T-helper 2 cell treated with Interferon-gamma antibody and Interleukin-4, amounts not matched to agents 5 μg/mL and 100 μg/mL, for 36 hours (primary cell): ENCODE results near the gene TMEM178B.

ENCODE experiments used
- DNase-seq: peaks from one replicate; pipeline ENCODE4 v3.0.0; 2021; ENCODE audit warnings: low spot score
- H3K27ac Mint-ChIP-seq: one replicate; pipeline ENCODE4 v1.8.0; 2021; ENCODE audit warnings: mild to moderate bottlenecking, mixed read lengths
- H3K27me3 Mint-ChIP-seq: one replicate; pipeline ENCODE4 v1.8.0; 2021; ENCODE audit warnings: low read depth, mixed read lengths
- H3K36me3 Mint-ChIP-seq: one replicate; pipeline ENCODE4 v1.8.0; 2021; ENCODE audit warnings: low read depth, mixed read lengths
- H3K4me1 Mint-ChIP-seq: one replicate; pipeline ENCODE4 v1.8.0; 2021; ENCODE audit warnings: low read depth, mixed read lengths
- H3K4me3 Mint-ChIP-seq: one replicate; pipeline ENCODE4 v1.8.0; 2022; ENCODE audit warnings: mild to moderate bottlenecking, moderate library complexity, mixed read lengths
- H3K9me3 Mint-ChIP-seq: one replicate; pipeline ENCODE4 v1.8.0; 2021; ENCODE audit warnings: mixed read lengths

TMEM178B gene

GRCh38 chr7:141408440-141408839, 334.6 kb downstream of the TMEM178B start:
- Mint-ChIP-seq H3K9me3 (no peaks in the 10 kb centered on the region), H3K27me3 (peaks cover 9% of the 10 kb centered on the region)

GRCh38 chr7:141409219-141409618, 335.4 kb downstream of the TMEM178B start:
- no peaks in the 10 kb centered on the region for H3K9me3 Mint-ChIP-seq
- no peak overlapping the region for H3K4me3 Mint-ChIP-seq
- DNase-seq = no peak
- H3K27ac Mint-ChIP-seq = no peak overlapping the region
- no peaks in the 10 kb centered on the region for H3K4me1 Mint-ChIP-seq
- peaks cover 9% of the 10 kb centered on the region for H3K27me3 Mint-ChIP-seq
- no peaks in the 10 kb centered on the region for H3K36me3 Mint-ChIP-seq

More at GRCh38 chr7:141408440-141408839, 334.6 kb downstream of the TMEM178B start:
- H3K4me1 Mint-ChIP-seq = no peaks in the 10 kb centered on the region
- no peaks in the 10 kb centered on the region for H3K36me3 Mint-ChIP-seq
- no peak overlapping the region for H3K27ac Mint-ChIP-seq
- DNase-seq = no peak
- no peak overlapping the region for H3K4me3 Mint-ChIP-seq

- peaks cover 9% of the 10 kb centered on the region for H3K27me3 Mint-ChIP-seq
- no peaks in the 10 kb centered on the region for H3K4me1 Mint-ChIP-seq
- no peak for DNase-seq
- no peaks in the 10 kb centered on the region for H3K36me3 Mint-ChIP-seq
- H3K9me3 Mint-ChIP-seq = no peaks in the 10 kb centered on the region
- H3K27ac Mint-ChIP-seq = no peak overlapping the region
- H3K4me3 Mint-ChIP-seq = no peak overlapping the region
Observed at GRCh38 chr7:141409801-141410329, 336.0 kb downstream of the TMEM178B start.

GRCh38 chr7:141410353-141411000, 336.6 kb downstream of the TMEM178B start:
- Mint-ChIP-seq H3K4me3 (no peak overlapping the region), H3K36me3 (no peaks in the 10 kb centered on the region), H3K9me3 (no peaks in the 10 kb centered on the region), H3K4me1 (no peaks in the 10 kb centered on the region), H3K27me3 (peaks cover 9% of the 10 kb centered on the region), H3K27ac (no peak overlapping the region)
- DNase-seq = no peak

GRCh38 chr7:141411133-141411532, 337.3 kb downstream of the TMEM178B start:
- Mint-ChIP-seq H3K4me1 (no peaks in the 10 kb centered on the region), H3K27me3 (peaks cover 9% of the 10 kb centered on the region)

GRCh38 chr7:141415999-141416398, 342.1 kb downstream of the TMEM178B start:
- Mint-ChIP-seq H3K9me3 (no peaks in the 10 kb centered on the region), H3K4me3 (no peak overlapping the region), H3K27ac (no peak overlapping the region), H3K27me3 (peaks cover 3% of the 10 kb centered on the region), H3K36me3 (no peaks in the 10 kb centered on the region), H3K4me1 (no peaks in the 10 kb centered on the region)
- no peak for DNase-seq

More at GRCh38 chr7:141411133-141411532, 337.3 kb downstream of the TMEM178B start:
- DNase-seq = no peak
- Mint-ChIP-seq H3K4me3 (no peak overlapping the region), H3K27ac (no peak overlapping the region), H3K36me3 (no peaks in the 10 kb centered on the region), H3K9me3 (no peaks in the 10 kb centered on the region)

GRCh38 chr7:141416650-141417270, 342.9 kb downstream of the TMEM178B start:
- H3K4me1 Mint-ChIP-seq = no peaks in the 10 kb centered on the region
- H3K27me3 Mint-ChIP-seq = peaks cover 3% of the 10 kb centered on the region
- H3K36me3 Mint-ChIP-seq = no peaks in the 10 kb centered on the region
- DNase-seq = no peak
- no peak overlapping the region for H3K4me3 Mint-ChIP-seq
- no peaks in the 10 kb centered on the region for H3K9me3 Mint-ChIP-seq
- H3K27ac Mint-ChIP-seq = no peak overlapping the region

- Mint-ChIP-seq H3K27ac (no peak overlapping the region), H3K27me3 (peaks cover 3% of the 10 kb centered on the region), H3K9me3 (no peaks in the 10 kb centered on the region), H3K4me1 (no peaks in the 10 kb centered on the region), H3K4me3 (no peak overlapping the region), H3K36me3 (no peaks in the 10 kb centered on the region)
- DNase-seq = no peak
Observed at GRCh38 chr7:141417506-141417905, 343.6 kb downstream of the TMEM178B start.

GRCh38 chr7:141418066-141418465, 344.2 kb downstream of the TMEM178B start:
- no peak overlapping the region for H3K27ac Mint-ChIP-seq

GRCh38 chr7:141421306-141421705, 347.4 kb downstream of the TMEM178B start:
- H3K27ac Mint-ChIP-seq = no peak overlapping the region
- H3K27me3 Mint-ChIP-seq = peaks cover 6% of the 10 kb centered on the region
- no peak overlapping the region for H3K4me3 Mint-ChIP-seq
- H3K36me3 Mint-ChIP-seq = no peaks in the 10 kb centered on the region
- no peaks in the 10 kb centered on the region for H3K9me3 Mint-ChIP-seq
- DNase-seq = no peak
- no peaks in the 10 kb centered on the region for H3K4me1 Mint-ChIP-seq

More at GRCh38 chr7:141418066-141418465, 344.2 kb downstream of the TMEM178B start:
- no peak overlapping the region for H3K4me3 Mint-ChIP-seq
- H3K27me3 Mint-ChIP-seq = peaks cover 3% of the 10 kb centered on the region
- no peaks in the 10 kb centered on the region for H3K9me3 Mint-ChIP-seq
- DNase-seq = no peak
- no peaks in the 10 kb centered on the region for H3K36me3 Mint-ChIP-seq
- no peaks in the 10 kb centered on the region for H3K4me1 Mint-ChIP-seq

GRCh38 chr7:141427134-141427533, 353.3 kb downstream of the TMEM178B start:
- Mint-ChIP-seq H3K36me3 (no peaks in the 10 kb centered on the region), H3K27ac (no peak overlapping the region), H3K4me1 (no peaks in the 10 kb centered on the region), H3K27me3 (peaks cover 14% of the 10 kb centered on the region), H3K9me3 (peaks cover 5% of the 10 kb centered on the region), H3K4me3 (no peak overlapping the region)
- DNase-seq = no peak

- Mint-ChIP-seq H3K27me3 (peaks cover 12% of the 10 kb centered on the region), H3K36me3 (no peaks in the 10 kb centered on the region), H3K27ac (no peak overlapping the region), H3K4me1 (no peaks in the 10 kb centered on the region), H3K9me3 (peaks cover 5% of the 10 kb centered on the region), H3K4me3 (no peak overlapping the region)
- DNase-seq = no peak
Observed at GRCh38 chr7:141430455-141431139, 356.7 kb downstream of the TMEM178B start.

GRCh38 chr7:141431140-141431479, 357.2 kb downstream of the TMEM178B start:
- Mint-ChIP-seq H3K27ac (no peak overlapping the region), H3K27me3 (peaks cover 11% of the 10 kb centered on the region), H3K4me3 (no peak overlapping the region), H3K4me1 (no peaks in the 10 kb centered on the region), H3K9me3 (peaks cover 5% of the 10 kb centered on the region), H3K36me3 (no peaks in the 10 kb centered on the region)
- DNase-seq = no peak

- peaks cover 11% of the 10 kb centered on the region for H3K27me3 Mint-ChIP-seq
- H3K36me3 Mint-ChIP-seq = no peaks in the 10 kb centered on the region
- H3K4me3 Mint-ChIP-seq = no peak overlapping the region
- no peaks in the 10 kb centered on the region for H3K4me1 Mint-ChIP-seq
- no peak overlapping the region for H3K27ac Mint-ChIP-seq
- DNase-seq = no peak
- peaks cover 5% of the 10 kb centered on the region for H3K9me3 Mint-ChIP-seq
Observed at GRCh38 chr7:141431711-141432110, 357.8 kb downstream of the TMEM178B start.
